GM21737 (cell line): ENCODE results near the gene DUSP5.
A peak's percentile ranks its signal among the peaks of the same experiment; 100 is the strongest.
"Not testable (repeated sequence)": the region's sequence is repeated elsewhere in the genome, so short reads cannot be mapped to it uniquely, and the experiment has no call there.

ENCODE experiments used
- ATAC-seq: cut with Tn5 transposase; IDR thresholded peaks from one replicate; pipeline ENCODE4 v1.9.1; 2021; ENCODE audit warnings: mild to moderate bottlenecking, moderate library complexity; ENCODE audit not compliant: unreplicated experiment

Gene DUSP5, protein sequence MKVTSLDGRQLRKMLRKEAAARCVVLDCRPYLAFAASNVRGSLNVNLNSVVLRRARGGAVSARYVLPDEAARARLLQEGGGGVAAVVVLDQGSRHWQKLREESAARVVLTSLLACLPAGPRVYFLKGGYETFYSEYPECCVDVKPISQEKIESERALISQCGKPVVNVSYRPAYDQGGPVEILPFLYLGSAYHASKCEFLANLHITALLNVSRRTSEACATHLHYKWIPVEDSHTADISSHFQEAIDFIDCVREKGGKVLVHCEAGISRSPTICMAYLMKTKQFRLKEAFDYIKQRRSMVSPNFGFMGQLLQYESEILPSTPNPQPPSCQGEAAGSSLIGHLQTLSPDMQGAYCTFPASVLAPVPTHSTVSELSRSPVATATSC

DNA sequence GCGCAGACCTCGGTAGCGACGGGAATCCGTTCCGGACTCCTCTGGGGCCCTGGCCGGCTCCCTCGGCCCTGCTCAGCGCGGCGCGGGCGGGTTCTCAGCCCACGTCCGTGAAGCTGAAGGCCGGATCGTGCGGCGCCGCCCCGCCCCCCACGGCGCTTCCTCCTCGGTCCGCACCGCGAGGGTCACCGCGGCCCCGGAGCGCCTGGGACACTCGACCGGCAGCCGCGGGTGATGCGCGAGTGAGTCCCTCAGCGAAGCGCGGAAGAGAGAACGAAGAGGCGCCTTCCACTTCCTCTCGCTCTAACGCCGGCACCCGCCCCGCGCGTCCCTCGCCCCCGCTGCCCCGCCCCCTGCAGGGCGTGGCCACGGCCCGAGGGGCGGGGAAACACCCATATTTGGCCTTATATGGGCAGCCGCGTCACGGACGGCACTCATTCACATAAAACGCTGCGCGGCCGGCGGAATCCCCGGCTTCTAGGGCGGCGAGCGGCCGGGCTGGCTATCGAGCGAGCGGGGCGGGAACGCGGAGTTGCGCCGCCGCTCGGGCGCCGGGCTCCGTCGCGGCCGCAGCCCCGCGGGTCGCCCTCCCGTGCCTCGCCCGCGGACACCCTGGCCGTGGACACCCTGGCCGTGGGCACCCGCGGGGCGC is at the start of gene DUSP5:
TSS of gene DUSP5 (plus strand) at position 470 of the 649 bp plus-strand sequence. CDS start 215 bp downstream, outside the sequence.
- ATAC-seq: peak; percentile 62

DNA sequence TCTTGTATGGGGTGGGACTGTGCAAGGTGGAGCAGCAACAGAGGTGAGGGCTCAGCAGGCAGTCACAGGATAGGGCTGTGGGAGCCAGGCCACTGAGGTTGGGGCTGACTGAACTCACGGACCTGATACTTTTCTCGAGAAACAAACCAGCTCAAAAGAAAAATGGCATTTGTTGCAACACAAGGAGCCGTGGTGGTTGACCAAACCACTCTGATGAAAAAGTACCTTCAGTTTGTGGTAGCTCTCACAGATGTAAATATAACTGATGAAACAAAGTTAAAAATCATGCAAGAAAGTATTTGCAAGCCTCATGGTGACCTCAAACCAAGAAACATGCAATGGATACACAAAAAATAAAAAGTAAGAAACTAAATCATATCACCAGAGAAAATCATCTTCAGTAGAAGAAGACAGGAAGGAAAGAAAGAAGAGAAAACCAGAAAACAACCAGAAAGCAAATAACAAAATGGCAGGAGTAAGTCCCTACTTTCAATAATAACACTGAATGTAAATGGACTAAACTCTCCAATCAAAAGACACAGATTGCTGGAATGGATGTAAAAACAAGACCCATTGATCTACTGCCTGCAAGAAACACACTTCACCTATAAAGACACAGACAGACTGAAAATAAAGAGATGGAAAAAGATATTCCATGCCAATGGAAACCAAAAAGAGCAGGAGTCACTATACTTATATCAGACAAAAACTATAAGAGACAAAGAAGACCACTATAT is 48.9 kb upstream of the DUSP5 start:
- no peak for ATAC-seq

DNA sequence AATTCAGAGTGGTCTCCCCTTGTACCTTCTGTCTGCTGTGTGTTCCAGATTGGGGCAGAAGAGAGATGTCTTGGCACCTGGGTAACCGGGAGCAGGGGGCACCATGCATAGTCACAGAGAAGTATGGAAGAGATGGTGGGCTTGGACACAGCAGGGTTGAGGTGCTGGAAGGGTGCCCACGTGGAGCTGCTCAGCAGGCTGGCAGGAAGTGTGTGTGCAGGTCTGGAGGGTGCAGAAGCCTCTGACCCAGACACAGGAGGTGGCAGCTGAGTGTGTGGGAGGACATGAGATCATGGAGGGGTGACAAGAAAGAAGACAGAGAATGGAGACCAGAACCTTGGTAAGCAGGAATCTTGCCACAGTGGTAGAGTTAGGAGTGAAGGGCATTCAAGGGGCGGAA is 42.3 kb upstream of the DUSP5 start:
- no peak for ATAC-seq

DNA sequence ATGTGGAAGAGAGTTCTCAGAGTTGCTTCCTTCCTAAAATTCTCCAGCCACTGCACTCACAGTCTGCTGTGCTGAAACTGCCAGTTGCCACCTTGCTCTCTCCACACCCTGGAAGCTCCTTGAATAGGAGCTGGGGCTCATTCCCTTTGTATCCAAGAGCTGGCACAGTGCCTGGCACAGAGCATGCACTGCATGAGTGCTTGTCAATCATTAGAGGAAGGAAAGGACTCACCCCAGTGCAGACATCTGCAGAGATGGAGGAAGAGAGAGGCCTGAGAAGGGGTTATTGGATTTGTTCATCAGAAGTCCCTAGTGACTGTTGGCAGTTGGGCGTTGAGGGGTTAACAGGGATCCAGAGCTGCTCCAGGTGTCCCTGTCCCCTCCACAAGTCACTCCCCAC is 41.7 kb upstream of the DUSP5 start:
- no peak for ATAC-seq

DNA sequence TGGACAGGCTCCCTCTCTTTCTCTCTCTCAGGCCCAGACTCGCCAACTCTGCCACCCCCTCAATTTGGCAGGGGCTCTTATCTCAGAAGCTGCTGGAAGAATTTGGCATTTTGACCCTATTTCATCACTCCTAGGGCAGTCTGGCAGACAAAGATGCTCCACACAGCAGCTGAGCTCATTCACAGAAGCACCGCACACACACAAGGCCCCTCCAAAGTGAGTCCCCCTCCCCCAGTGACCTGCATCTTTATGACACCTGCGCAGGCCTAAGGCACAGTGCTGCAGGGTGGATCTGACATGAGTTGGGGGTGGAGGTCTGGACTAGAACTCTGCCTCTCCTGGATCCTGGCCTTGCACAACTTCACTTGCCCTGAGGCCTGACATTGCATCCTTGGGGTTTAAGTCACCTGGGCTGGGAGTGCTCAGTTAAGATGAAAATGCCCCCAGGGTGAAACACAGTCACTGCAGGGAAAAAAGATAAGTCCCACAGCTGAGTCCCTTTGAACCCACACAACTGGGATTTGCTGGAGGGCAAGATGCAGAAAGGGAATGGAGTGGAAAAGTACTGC is 41.1 kb upstream of the DUSP5 start:
- ATAC-seq: no peak

DNA sequence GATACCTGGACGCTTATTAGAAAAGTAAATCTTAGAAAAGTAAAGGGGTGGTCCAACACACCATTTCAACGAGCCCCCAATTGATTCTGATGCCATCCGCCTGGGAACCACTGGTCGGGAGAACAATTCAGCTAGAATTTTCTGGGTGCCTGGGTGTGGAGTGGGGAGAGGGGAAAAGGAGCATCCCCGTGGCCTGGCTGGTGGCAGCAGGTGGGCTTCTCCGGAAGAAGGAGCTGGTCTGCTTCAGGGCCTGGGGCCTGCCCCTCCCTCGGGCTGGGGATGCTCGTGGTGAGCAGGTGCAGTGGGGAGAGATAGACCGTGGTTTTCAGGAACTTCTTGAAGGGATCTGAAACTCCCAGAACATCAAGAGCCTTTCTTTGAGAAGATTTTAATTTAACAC is 39.9 kb upstream of the DUSP5 start:
- no peak for ATAC-seq

DNA sequence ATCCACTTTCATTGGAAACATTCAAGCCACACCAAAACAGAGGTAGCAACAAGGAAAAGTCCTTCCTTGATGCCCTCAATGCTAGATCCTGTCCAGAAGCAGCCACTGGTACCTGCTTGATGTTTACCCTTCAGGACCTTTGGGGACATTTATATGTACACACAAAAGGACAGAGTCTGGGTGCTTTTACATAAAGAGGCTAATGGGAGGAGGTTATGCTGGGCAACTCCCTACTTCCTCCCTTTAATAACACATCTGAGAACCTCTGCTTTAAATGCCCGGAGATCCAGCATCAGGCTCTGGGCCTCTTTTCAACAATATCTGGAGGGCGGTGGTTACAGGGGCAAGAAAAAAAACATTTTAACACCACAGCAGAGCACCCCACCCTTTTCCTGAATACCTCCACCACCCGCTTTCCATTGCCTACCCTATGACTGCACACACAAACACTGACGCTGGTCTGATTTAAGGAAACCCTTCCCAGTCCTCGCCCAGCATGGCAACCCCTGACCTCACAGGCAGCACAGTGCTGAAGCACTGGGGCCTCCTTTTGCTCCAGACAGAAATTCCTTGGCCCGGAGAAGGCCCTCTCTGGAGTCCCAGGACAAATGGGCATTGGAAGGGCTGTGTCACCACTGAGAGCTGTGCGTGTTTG is 39.3 kb upstream of the DUSP5 start:
- no peak for ATAC-seq

DNA sequence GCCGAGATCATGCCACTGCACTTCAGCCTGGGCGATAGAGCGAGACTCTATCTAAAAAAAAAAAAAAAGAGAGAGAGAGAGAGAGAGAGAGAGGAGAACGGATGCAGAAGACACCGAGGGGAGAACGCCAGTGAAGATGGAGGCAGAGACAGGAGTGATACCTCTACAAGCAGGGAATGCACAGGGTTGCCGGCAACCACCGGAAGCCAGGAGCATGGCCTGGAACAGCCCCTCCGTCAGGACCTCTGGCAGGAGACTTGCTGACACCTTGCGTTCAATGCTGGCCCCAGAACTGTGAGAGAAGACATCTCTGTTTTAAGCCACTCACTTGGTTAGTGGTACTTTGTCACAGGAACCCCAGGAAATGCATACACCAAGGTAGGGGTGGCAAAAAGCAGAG is 38.1 kb upstream of the DUSP5 start:
- ATAC-seq: no peak

DNA sequence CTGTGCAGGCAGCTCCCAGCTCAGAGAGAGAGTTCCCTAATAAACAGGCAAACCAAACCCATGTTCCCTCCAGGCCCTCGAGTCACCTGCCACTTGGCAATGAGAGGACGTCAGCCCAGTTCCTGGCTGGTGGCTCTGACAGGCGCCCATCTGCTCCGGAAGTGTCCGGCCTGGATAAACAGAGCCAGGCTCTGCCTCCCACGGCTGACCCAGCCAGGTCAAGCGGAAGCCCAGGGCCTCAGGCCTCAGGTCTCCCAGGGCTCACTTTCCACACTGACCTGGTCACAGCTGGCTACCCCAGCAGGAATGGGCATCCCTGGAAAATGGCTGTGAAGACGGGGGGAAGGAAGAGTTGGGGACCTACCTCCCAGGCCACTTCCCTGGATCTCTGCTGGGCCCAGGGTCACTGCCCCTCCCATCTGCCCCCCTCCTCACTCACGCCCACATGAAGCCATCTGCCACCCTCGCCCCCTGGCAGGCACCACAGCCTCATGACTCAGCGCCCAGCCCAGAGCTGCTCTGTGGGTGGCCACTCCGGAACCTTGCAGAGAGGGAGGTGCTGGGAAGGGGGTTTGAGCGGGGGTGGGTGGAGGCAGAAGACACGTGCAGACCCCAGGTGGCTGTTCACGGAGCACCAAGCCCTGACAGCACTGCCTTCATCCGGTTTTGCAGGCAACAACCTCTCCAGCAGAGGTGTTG is 37.4 kb upstream of the DUSP5 start:
- ATAC-seq: no peak

DNA sequence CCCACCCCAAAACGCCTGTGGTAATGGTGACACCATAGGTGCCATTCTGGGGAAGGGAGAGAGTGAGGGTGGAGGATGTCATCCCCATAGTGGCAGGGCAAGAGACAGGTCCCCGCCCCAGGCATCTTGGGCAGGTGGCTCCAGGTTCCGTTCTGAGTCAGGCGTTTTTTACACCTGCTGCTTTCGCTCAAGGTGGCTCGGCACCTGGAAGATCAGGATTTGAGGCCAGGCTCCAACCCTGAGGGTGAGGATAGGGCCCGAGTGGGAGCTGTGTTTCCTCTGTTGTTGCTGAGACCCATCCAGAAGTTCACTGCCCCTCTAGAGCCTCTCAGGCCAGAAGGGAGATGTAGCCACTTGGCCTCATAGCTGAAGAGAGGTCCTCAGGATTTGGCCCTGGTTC is 36.6 kb upstream of the DUSP5 start:
- ATAC-seq: no peak

DNA sequence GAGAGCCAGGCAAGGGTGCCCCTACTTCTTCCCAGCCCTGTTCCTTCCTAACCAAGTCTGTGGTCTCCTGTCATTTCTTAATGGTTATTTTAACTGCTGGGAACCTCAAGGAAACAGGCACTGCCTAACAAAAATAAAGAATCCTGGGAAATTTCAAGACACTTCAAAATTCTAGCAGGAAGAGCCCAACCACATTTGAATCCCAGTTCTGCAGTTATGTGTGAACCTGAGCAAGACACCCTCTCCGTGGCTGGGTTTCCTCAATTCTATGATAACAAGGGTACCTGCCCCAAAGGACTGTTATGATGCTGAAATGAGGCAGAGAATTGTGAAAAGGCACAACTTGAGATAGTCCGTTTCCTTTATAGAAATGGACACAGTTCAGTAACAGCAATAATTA is 36.2 kb upstream of the DUSP5 start:
- ATAC-seq: no peak

DNA sequence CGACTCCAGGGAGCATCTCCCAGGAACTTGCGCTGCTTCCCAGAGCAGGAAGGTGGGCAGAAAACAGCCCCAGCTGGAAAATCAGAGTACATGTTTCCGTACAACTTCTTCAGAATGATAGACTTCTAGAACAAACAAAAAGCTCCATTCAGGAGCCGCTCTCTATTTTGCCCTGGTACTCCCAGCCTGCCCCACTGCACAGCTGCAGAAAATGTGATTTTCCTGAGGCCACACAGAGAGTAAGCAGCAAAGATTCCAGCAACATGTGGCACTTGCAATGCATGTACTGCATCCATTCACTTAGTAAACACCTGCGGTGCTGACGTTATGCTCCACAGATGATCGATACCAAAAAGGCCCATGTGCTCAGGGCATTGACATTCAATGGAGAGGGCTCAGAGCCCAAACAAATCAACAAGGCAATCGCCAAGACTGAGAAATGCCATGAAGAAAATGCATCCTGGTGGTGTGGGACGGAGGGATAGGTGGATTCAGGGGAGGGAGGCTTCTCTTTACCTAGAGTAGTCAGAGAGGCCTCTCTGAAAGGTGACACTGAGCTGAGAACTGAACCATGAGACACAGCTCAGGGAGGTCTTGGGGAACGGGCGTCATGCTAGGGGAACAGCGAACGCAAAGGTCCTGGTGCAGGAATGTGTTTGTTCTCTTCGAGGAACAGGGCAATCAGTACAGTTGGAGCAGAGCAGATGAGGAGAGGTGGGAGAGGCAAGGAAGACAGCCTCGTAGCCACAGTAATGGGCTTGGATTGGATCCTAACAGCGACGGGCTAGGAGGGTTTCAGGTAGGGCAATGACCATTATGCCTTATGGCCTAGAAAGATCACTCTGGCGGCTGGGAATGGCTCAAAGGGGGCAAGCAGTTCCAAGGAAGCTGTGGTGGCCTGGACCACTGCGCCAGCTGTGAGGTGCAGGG is 35.3 kb upstream of the DUSP5 start:
- ATAC-seq: no peak

DNA sequence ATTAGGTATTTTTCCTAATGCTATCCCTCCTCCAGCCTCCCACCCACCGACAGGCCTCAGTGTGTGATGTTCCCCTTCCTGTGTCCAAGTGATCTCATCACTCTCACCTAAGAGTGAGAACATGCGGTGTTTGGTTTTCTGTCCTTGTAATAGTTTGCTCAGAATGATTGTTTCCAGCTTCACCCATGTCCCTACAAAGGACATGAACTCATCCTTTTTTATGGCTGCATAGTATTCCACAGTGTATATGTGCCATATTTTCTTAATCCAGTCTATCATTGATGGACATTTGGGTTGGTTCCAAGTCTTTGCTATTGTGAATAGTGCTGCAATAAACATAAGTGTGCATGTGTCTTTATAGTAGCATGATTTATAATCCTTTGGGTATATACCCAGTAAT is 29.4 kb upstream of the DUSP5 start:
- not testable (repeated sequence) for ATAC-seq

DNA sequence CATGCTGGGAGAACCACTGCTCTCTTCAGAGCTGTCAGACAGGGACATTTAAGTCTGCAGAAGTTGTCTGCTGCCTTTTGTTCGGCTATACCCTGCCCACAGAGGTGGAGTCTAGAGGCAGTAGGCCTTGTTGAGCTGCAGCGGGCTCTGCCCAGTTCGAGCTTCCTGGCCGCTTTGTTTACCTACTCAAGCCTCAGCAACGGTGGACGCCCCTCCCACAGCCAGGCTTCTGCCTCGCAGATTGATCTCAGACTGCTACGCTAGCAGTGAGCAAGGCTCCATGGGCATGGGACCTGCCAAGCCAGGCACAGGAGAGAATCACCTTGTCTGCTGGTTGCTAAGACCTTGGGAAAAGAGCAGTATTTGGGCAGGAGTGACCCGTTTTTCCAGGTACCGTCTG is 27.2 kb upstream of the DUSP5 start:
- ATAC-seq: not testable (repeated sequence)

DNA sequence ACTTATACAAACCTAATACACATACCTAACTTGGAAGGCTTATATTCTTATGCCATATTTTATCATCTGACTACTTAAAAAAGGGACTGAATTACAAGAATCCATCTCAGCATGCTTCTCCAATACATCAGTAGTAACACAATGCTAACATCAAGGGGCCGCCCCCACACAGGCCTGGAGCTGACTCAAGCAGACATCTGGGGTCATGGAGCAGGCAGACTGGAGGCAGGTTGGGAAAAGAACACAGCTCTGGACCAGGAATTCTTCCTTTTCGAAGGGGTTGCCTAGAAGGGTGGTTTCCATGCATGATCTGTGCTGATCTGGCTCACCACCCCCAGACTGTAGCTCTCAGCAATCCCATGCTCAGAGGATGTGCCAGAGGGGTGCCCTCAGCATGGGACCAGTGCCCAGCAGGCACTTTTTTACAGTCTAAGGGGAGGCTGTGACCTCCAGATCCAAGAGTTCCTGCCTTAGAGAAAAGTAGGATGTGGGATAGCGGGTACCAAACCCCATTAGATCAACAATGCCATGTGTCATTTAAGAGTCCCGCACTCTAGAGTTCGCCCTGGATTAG is 26.1 kb upstream of the DUSP5 start:
- no peak for ATAC-seq

DNA sequence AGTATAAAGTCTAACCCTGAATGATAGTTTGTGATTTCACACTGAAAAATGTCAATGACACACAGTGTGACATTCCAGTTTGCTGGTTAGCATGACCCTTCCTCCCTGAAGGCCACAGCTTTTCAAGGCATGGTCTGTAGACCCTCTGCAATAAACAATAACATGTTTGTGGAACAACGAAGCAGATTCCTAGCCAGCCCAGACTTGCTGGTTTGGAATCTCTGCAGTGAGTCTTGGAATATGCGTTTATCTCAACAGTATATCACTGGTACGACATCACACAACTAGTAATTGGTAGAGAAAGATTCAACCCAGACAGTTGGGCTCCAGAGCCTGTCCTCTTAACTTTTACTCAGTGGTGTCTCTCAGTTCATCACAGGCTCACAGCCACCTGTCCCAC is 23.7 kb upstream of the DUSP5 start:
- no peak for ATAC-seq

DNA sequence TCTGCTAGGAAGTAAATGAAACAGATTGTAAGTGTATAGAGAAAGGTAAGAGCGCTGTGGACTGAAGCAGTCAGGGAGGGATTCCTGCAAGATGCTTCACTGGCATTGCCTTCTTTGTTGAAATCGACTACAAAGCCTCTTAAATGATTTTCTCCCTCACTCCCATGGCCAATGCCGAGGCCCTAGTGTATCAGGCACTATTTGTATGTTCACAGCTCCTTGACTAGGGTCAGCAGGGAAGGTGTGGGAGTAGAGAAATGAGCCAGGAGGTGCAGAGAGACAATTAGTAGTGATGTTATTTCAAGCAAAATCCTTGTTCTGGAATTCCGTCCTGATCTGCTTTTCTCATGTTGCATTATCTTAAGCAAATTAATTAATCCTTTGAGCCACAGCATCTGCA is 22.9 kb upstream of the DUSP5 start:
- no peak for ATAC-seq

DNA sequence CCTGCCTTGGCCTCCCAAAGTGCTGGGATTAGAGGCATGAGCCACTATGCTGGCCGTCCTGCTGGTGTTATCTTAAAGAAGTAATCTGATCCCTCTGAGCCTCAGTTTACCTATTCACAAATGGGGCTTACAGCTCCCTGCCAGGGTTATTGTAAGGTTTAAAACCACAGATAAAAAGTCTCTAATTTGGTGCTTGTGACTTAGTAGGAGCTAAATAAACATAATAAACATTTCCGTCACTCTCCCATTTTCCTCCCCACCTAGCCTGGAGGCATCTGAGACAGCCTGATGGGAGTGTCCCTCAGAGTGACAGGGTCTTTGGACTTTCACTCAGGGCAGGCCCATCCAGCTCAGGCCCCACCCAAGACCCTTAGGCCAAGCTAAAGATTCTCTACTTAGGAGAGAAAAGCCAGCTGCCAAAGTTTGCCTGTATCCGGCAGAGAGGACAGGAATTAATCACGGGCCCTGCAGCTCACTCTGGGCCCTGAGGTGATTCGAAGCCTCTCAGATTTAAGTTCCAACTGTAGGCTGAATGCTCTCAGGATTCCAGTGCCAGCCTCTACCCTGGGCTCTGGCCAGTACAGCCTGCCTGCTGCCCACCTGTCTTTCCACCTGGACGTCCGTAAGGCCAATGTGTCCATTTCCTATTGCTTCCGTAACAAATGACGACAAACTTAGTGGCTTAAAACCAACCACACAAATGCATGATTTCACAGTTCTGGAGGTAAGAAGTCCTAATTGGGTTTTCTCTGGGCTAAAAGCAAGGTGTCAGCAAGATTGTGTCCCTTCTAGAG is 21.8 kb upstream of the DUSP5 start:
- ATAC-seq: no peak
